Loucy (cell line): ENCODE measurements around the gene GNB1L.
A peak's percentile ranks its signal among the peaks of the same experiment; 100 is the strongest.

ENCODE experiments used
- EZH2phosphoT487 ChIP-seq: fragments of 200-600 bp; IDR thresholded peaks from 2 replicates; pipeline ENCODE4 v1.6.1; 2018; ENCODE audit warnings: antibody characterized with exemption, mild to moderate bottlenecking, moderate library complexity, borderline replicate concordance
- TF ChIP-seq, protein P1 (sequence below): fragments of 200-600 bp; sonication (generic); conservative IDR thresholded peaks from 2 replicates; pipeline ENCODE4 v1.5.1; 2014; ENCODE audit warnings: mild to moderate bottlenecking, antibody characterized with exemption, low read length

DNA sequence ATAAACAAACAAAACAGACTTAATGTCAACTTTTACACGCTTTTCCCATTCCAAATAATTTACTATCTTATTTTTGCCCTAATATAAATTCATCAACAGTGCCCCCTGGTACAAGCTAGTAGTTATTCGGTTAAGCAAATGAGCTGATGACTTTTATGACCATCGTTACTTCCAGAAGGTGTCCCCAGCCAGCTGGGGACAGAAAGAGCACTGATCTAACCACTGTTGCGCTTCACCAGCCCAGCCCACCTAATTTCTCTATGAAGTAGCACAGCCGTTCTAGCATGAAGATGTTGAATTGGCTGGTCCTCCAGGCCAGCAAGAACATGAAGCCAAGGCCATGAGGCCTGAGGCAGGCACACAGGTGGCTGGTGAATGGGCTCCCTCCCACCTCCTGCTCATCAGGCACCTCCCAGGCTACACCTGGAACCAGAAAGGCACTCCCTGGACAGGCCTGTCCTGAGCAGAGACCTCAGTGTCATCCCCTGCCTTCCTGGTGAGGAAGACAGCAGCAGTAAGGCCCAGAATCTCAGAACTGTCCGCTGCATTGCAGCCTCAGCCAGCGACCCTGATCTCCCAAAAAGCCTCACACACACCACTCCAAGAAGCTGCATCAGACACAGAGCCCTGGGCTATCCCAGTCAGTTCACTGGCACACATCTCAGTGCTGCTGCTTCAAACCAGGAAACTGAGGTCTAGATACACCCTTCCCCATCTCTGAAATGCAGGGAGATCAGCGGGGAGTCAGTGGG, 12.9 kb downstream of the GNB1L start:
- TF ChIP-seq, protein P1, sequence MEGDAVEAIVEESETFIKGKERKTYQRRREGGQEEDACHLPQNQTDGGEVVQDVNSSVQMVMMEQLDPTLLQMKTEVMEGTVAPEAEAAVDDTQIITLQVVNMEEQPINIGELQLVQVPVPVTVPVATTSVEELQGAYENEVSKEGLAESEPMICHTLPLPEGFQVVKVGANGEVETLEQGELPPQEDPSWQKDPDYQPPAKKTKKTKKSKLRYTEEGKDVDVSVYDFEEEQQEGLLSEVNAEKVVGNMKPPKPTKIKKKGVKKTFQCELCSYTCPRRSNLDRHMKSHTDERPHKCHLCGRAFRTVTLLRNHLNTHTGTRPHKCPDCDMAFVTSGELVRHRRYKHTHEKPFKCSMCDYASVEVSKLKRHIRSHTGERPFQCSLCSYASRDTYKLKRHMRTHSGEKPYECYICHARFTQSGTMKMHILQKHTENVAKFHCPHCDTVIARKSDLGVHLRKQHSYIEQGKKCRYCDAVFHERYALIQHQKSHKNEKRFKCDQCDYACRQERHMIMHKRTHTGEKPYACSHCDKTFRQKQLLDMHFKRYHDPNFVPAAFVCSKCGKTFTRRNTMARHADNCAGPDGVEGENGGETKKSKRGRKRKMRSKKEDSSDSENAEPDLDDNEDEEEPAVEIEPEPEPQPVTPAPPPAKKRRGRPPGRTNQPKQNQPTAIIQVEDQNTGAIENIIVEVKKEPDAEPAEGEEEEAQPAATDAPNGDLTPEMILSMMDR, result peak; percentile 41
- TF ChIP-seq EZH2phosphoT487, result no peak
